Measurements from ENCODE around the gene TEX11. TPM values are rescaled to one million over a fixed set of nuclear protein-coding genes. Genes with fewer than 3 reads are reported as not detected.

The TEX11 gene
- total and polyA plus RNA-seq, 2 experiments from 2014 or later: 0.60 to 1.0 TPM

DNA sequence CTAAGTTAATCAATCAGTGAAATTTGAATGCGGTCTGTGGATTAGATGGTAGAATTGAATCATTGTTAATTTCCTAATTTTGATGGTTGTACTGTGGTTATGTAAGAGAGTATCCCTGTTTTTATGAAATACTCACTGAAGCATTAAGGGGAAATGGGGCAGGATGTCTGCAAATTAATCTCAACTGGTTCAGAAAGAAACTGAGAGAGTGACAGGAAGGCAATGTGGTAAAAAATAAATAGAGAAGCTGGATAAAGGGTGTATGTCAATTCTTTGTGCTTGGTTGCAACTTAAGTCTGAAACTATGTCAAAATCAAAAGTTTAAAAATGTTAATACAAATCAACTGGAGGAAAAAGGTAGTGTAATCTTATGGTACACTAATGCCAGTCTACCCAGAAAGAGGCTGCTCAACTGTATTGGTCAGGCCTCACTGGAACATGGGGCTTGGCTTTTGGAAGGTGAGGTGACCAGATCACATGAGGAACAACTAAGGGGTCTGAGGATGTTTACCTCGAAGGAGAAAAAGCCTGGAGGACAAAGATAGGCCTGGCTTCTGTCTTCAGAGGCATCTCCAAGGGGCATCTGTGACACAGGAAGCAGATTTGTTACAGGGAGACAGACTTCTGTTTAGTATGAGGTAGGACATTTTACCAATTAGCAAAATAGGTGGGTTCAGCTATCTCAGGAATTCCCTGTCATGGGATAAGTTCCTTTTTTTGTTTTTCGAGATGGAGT, 380.7 kb downstream of the TEX11 start:
- H3F3A ChIP-seq (replicated peaks; ENCODE audit: low read depth): no peaks in the 10 kb centered on the region
- H3K27me3 ChIP-seq (ENCODE audit: insufficient read depth): no peaks in the 10 kb centered on the region
- H3K27ac ChIP-seq (ENCODE audit: low read depth): no peak overlapping the region
- no peaks in the 10 kb centered on the region for H3K79me2 ChIP-seq (replicated peaks; ENCODE audit: insufficient read depth)
- H3K27me3 Mint-ChIP-seq (ENCODE audit: insufficient read depth, low read depth, poor library complexity): no peaks in the 10 kb centered on the region
- no peaks in the 10 kb centered on the region for H3K4me1 Mint-ChIP-seq
- H3K4me1 ChIP-seq (ENCODE audit: insufficient read depth): no peaks in the 10 kb centered on the region
- TF ChIP-seq EZH2 (IDR thresholded peaks at IDR 0.05; ENCODE audit: low read depth, unreplicated experiment): no peak
- TF ChIP-seq ZNF331 (CRISPR knock-in tag; IDR thresholded peaks at IDR 0.05; ENCODE audit: low read depth): no peak
- TF ChIP-seq, protein P1, sequence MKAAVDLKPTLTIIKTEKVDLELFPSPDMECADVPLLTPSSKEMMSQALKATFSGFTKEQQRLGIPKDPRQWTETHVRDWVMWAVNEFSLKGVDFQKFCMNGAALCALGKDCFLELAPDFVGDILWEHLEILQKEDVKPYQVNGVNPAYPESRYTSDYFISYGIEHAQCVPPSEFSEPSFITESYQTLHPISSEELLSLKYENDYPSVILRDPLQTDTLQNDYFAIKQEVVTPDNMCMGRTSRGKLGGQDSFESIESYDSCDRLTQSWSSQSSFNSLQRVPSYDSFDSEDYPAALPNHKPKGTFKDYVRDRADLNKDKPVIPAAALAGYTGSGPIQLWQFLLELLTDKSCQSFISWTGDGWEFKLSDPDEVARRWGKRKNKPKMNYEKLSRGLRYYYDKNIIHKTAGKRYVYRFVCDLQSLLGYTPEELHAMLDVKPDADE (IDR thresholded peaks at IDR 0.05): no peak
- TF ChIP-seq, protein P2, sequence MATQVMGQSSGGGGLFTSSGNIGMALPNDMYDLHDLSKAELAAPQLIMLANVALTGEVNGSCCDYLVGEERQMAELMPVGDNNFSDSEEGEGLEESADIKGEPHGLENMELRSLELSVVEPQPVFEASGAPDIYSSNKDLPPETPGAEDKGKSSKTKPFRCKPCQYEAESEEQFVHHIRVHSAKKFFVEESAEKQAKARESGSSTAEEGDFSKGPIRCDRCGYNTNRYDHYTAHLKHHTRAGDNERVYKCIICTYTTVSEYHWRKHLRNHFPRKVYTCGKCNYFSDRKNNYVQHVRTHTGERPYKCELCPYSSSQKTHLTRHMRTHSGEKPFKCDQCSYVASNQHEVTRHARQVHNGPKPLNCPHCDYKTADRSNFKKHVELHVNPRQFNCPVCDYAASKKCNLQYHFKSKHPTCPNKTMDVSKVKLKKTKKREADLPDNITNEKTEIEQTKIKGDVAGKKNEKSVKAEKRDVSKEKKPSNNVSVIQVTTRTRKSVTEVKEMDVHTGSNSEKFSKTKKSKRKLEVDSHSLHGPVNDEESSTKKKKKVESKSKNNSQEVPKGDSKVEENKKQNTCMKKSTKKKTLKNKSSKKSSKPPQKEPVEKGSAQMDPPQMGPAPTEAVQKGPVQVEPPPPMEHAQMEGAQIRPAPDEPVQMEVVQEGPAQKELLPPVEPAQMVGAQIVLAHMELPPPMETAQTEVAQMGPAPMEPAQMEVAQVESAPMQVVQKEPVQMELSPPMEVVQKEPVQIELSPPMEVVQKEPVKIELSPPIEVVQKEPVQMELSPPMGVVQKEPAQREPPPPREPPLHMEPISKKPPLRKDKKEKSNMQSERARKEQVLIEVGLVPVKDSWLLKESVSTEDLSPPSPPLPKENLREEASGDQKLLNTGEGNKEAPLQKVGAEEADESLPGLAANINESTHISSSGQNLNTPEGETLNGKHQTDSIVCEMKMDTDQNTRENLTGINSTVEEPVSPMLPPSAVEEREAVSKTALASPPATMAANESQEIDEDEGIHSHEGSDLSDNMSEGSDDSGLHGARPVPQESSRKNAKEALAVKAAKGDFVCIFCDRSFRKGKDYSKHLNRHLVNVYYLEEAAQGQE (IDR thresholded peaks at IDR 0.05; ENCODE audit: unreplicated experiment): no peak
- TF ChIP-seq NANOG (IDR thresholded peaks at IDR 0.05; ENCODE audit: borderline replicate concordance): no peak
- TF ChIP-seq, protein P3, sequence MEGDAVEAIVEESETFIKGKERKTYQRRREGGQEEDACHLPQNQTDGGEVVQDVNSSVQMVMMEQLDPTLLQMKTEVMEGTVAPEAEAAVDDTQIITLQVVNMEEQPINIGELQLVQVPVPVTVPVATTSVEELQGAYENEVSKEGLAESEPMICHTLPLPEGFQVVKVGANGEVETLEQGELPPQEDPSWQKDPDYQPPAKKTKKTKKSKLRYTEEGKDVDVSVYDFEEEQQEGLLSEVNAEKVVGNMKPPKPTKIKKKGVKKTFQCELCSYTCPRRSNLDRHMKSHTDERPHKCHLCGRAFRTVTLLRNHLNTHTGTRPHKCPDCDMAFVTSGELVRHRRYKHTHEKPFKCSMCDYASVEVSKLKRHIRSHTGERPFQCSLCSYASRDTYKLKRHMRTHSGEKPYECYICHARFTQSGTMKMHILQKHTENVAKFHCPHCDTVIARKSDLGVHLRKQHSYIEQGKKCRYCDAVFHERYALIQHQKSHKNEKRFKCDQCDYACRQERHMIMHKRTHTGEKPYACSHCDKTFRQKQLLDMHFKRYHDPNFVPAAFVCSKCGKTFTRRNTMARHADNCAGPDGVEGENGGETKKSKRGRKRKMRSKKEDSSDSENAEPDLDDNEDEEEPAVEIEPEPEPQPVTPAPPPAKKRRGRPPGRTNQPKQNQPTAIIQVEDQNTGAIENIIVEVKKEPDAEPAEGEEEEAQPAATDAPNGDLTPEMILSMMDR (conservative IDR thresholded peaks at IDR 0.05; ENCODE audit: low read depth in 2 of 2): no peak
- TF ChIP-seq CREB1 (CRISPR knock-in tag; IDR thresholded peaks at IDR 0.05; ENCODE audit: low read depth): no peak
- no peak for TF ChIP-seq ZNF114 (CRISPR knock-in tag; IDR thresholded peaks at IDR 0.05)
- no peak for TF ChIP-seq JUNB (IDR thresholded peaks at IDR 0.05; ENCODE audit: unreplicated experiment)
- TF ChIP-seq POLR2AphosphoS5 (IDR thresholded peaks at IDR 0.05; ENCODE audit: low read depth): no peak
- TF ChIP-seq STAT1 (IDR thresholded peaks at IDR 0.05; ENCODE audit: unreplicated experiment): no peak
- no peak overlapping the region for H3K4me2 ChIP-seq
- no peak overlapping the region for H2AFZ ChIP-seq
- no peak overlapping the region for H3K27ac Mint-ChIP-seq
- H3K4me3 ChIP-seq: no peak overlapping the region
- H3K36me3 Mint-ChIP-seq (ENCODE audit: low read depth): no peaks in the 10 kb centered on the region
- no peaks in the 10 kb centered on the region for H3K36me3 ChIP-seq (ENCODE audit: insufficient read depth)
- H3K9me3 Mint-ChIP-seq: no peaks in the 10 kb centered on the region
- no peaks in the 10 kb centered on the region for H3K9me2 ChIP-seq (ENCODE audit: insufficient read depth)
- no peak for ATAC-seq
- no peak overlapping the region for H3K4me3 Mint-ChIP-seq
- no peak for DNase-seq (ENCODE audit: low spot score)
- H4K20me1 ChIP-seq (replicated peaks; ENCODE audit: insufficient read depth): no peaks in the 10 kb centered on the region
